Smooth muscle cell (in vitro differentiated cells): Measurements from ENCODE around the gene PPL. TPM values are rescaled to one million over a fixed set of nuclear protein-coding genes. Genes with fewer than 3 reads are reported as not detected.
"Not testable (repeated sequence)": the region's sequence is repeated elsewhere in the genome, so short reads cannot be mapped to it uniquely, and the experiment has no call there.

Experiments
- DNase-seq: peaks from one replicate; lab custom pipeline; 2025; ENCODE audit not compliant: unreplicated experiment; lab: John Stamatoyannopoulos, UW
- H2AFZ ChIP-seq: fragments of 200-600 bp; sonication (generic); 2 replicates; pipeline ENCODE4 v1.6.0; 2016; ENCODE audit warnings: antibody characterized with exemption, low read depth, mild to moderate bottlenecking
- H3F3A ChIP-seq: fragments of 200-600 bp; sonication (generic); 2 replicates; pipeline ENCODE4 v1.6.0; 2017; ENCODE audit warnings: antibody characterized with exemption, low read depth
- H3K27ac ChIP-seq: fragments of 200-600 bp; sonication (generic); 2 replicates; pipeline ENCODE4 v1.5.1; 2016; ENCODE audit warnings: low read depth, mild to moderate bottlenecking
- H3K27me3 ChIP-seq: fragments of 200-600 bp; sonication (generic); 2 replicates; pipeline ENCODE4 v1.6.1; 2016; ENCODE audit warnings: low read depth, mild to moderate bottlenecking
- H3K36me3 ChIP-seq: fragments of 200-600 bp; sonication (generic); 2 replicates; pipeline ENCODE4 v1.5.1; 2016; ENCODE audit warnings: low read depth
- H3K4me1 ChIP-seq: fragments of 200-600 bp; sonication (generic); 2 replicates; pipeline ENCODE4 v1.5.1; 2016; ENCODE audit warnings: low read depth
- H3K4me2 ChIP-seq: fragments of 200-600 bp; sonication (generic); 2 replicates; pipeline ENCODE4 v1.6.0; 2016; ENCODE audit warnings: mild to moderate bottlenecking
- H3K4me3 ChIP-seq: fragments of 200-600 bp; sonication (generic); 2 replicates; pipeline ENCODE4 v1.5.1; 2016; ENCODE audit warnings: mild to moderate bottlenecking
- H3K79me2 ChIP-seq: fragments of 200-600 bp; sonication (generic); 2 replicates; pipeline ENCODE4 v1.6.0; 2016; ENCODE audit warnings: low read depth, mild to moderate bottlenecking
- H3K9ac ChIP-seq: fragments of 200-600 bp; sonication (generic); 2 replicates; pipeline ENCODE4 v1.6.0; 2016; ENCODE audit warnings: low read depth
- H3K9me3 ChIP-seq: fragments of 200-600 bp; sonication (generic); replicated peaks from 2 replicates; pipeline ENCODE4 v1.5.1; 2016; ENCODE audit warnings: low read depth
- H4K20me1 ChIP-seq: fragments of 200-600 bp; sonication (generic); 2 replicates; pipeline ENCODE4 v1.6.0; 2016; ENCODE audit warnings: low read depth
- WGBS: methylation state at CpG from one replicate; pipeline ENCODE4 v1.1.7; 2016; ENCODE audit warnings: low lambda C conversion rate; 5-methylcytosine and 5-hydroxymethylcytosine counted together
- polyA plus RNA-seq: library from polyadenylated mRNA; unstranded; fragments of >200 nt; fragmentation: Nextera tagmentation; extraction: Ambion mirVana; gene quantifications from 2 replicates; pipeline ENCODE4 v1.2.1, GENCODE V29; 2016
- total RNA-seq: library from RNA; depleted of rRNA; stranded (reverse); fragments of >200 nt; gene quantifications from 2 replicates; pipeline ENCODE4 v1.2.3, GENCODE V29; 2014
- TF ChIP-seq, protein P1 (sequence below): fragments of 200-600 bp; sonication (generic); IDR thresholded peaks from 2 replicates; pipeline ENCODE4 v1.5.1; 2017; ENCODE audit warnings: borderline replicate concordance, mild to moderate bottlenecking, antibody characterized with exemption; ENCODE audit not compliant: insufficient read depth, poor library complexity, severe bottlenecking

PPL gene
- total and polyA plus RNA-seq, 2 experiments from 2014 or later, result 3.0 to 7.7 TPM

GRCh38 chr16:4934591-4934990, 2.4 kb downstream of the PPL start:
- Histone ChIP-seq H3F3A (no peaks in the 10 kb centered on the region), H3K4me3 (no peak overlapping the region), H3K4me2 (no peak overlapping the region), H3K36me3 (no peaks in the 10 kb centered on the region), H2AFZ (no peak overlapping the region), H3K4me1 (no peaks in the 10 kb centered on the region), H3K9ac (no peak overlapping the region), H3K9me3 (no peaks in the 10 kb centered on the region), H3K79me2 (no peaks in the 10 kb centered on the region), H3K27me3 (peaks cover 45% of the 10 kb centered on the region), H3K27ac (no peak overlapping the region), H4K20me1 (no peaks in the 10 kb centered on the region)
- 96% methylated on average over 6 of the region's 6 CpGs for WGBS
- no peak for DNase-seq
- TF ChIP-seq, protein P1, sequence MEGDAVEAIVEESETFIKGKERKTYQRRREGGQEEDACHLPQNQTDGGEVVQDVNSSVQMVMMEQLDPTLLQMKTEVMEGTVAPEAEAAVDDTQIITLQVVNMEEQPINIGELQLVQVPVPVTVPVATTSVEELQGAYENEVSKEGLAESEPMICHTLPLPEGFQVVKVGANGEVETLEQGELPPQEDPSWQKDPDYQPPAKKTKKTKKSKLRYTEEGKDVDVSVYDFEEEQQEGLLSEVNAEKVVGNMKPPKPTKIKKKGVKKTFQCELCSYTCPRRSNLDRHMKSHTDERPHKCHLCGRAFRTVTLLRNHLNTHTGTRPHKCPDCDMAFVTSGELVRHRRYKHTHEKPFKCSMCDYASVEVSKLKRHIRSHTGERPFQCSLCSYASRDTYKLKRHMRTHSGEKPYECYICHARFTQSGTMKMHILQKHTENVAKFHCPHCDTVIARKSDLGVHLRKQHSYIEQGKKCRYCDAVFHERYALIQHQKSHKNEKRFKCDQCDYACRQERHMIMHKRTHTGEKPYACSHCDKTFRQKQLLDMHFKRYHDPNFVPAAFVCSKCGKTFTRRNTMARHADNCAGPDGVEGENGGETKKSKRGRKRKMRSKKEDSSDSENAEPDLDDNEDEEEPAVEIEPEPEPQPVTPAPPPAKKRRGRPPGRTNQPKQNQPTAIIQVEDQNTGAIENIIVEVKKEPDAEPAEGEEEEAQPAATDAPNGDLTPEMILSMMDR, result no peak

GRCh38 chr16:4933871-4934395, 3.0 kb downstream of the PPL start:
- H3K4me3 ChIP-seq, result no peak overlapping the region
- TF ChIP-seq, protein P1, result no peak
- H3K4me1 ChIP-seq, result no peaks in the 10 kb centered on the region
- no peak overlapping the region for H3K9ac ChIP-seq
- H3F3A ChIP-seq, result no peaks in the 10 kb centered on the region
- no peak for DNase-seq
- no peaks in the 10 kb centered on the region for H3K79me2 ChIP-seq
- WGBS, result 87% methylated on average over 15 of the region's 15 CpGs
- no peaks in the 10 kb centered on the region for H3K36me3 ChIP-seq
- no peak overlapping the region for H3K4me2 ChIP-seq
- no peak overlapping the region for H2AFZ ChIP-seq
- peaks cover 45% of the 10 kb centered on the region for H3K27me3 ChIP-seq
- no peaks in the 10 kb centered on the region for H4K20me1 ChIP-seq
- H3K27ac ChIP-seq, result no peak overlapping the region
- no peaks in the 10 kb centered on the region for H3K9me3 ChIP-seq

GRCh38 chr16:4933433-4933832, 3.5 kb downstream of the PPL start:
- H3K9me3 ChIP-seq, result no peaks in the 10 kb centered on the region
- WGBS, result 81% methylated on average over 8 of the region's 8 CpGs

DNA sequence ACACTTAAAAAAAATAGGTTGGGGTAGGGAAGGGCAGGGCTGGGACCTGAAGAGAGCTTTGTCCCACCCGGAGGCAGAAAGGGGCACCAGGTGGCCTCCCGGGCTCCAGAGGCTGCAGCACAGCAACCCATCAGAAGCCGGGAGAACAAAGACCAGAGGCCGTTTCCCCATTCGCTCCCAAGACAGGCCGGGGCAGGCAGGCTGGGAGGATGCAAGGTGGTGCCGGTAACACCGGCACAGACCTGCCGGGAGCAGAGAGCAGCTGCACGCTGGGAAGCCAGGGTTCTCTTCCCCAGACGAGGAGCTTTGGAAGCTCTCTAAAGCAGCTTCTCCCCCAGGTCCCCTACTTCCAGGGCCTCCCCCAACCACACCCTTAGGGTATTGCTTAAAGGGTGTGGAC, 5.6 kb downstream of the PPL start:
- Histone ChIP-seq H3K4me3 (no peak overlapping the region), H3K27me3 (peaks cover 21% of the 10 kb centered on the region), H3K4me1 (no peaks in the 10 kb centered on the region), H3K79me2 (no peaks in the 10 kb centered on the region), H2AFZ (no peak overlapping the region), H3K9ac (no peak overlapping the region), H4K20me1 (no peaks in the 10 kb centered on the region), H3K36me3 (no peaks in the 10 kb centered on the region), H3K27ac (no peak overlapping the region), H3F3A (no peaks in the 10 kb centered on the region), H3K9me3 (peaks cover 7% of the 10 kb centered on the region), H3K4me2 (no peak overlapping the region)
- WGBS, result 88% methylated on average over 10 of the region's 11 CpGs
- DNase-seq, result no peak
- TF ChIP-seq, protein P1, result no peak

More at GRCh38 chr16:4933433-4933832, 3.5 kb downstream of the PPL start:
- no peaks in the 10 kb centered on the region for H4K20me1 ChIP-seq
- no peaks in the 10 kb centered on the region for H3K79me2 ChIP-seq
- H3K36me3 ChIP-seq, result no peaks in the 10 kb centered on the region
- H3K4me1 ChIP-seq, result no peaks in the 10 kb centered on the region
- no peak for DNase-seq
- H2AFZ ChIP-seq, result no peak overlapping the region
- peaks cover 40% of the 10 kb centered on the region for H3K27me3 ChIP-seq
- H3F3A ChIP-seq, result no peaks in the 10 kb centered on the region
- no peak overlapping the region for H3K4me3 ChIP-seq
- TF ChIP-seq, protein P1, result no peak
- H3K9ac ChIP-seq, result no peak overlapping the region
- H3K4me2 ChIP-seq, result no peak overlapping the region
- H3K27ac ChIP-seq, result no peak overlapping the region

DNA sequence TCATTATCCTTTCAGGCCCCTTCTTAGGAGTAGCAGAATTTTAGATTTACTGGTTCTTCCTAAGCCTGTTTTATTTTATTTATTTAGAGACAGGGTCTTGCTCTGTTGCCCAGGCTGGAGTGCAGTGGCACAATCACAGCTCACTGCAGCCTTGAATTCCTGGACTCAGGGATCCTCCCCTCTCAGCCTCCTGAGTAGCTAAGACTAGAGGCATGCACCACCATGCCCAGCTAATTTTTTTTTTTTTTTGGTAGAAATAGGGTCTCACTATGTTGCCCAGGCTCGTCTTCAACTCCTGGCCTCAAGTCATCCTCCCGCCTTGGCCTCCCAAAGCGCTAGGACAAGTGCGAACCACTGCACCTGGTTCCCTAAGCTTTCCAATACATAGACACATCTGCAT, 7.3 kb downstream of the PPL start:
- not testable (repeated sequence) for H3K9me3 ChIP-seq, H3K9ac ChIP-seq, H3F3A ChIP-seq, H3K4me3 ChIP-seq, H3K4me2 ChIP-seq, H3K27ac ChIP-seq, H3K4me1 ChIP-seq, DNase-seq, H3K27me3 ChIP-seq, H3K79me2 ChIP-seq, H3K36me3 ChIP-seq, H2AFZ ChIP-seq, H4K20me1 ChIP-seq
- 90% methylated on average over 4 of the region's 4 CpGs for WGBS
